ENCODE measurements around the gene FHAD1. TPM values are rescaled to one million over a fixed set of nuclear protein-coding genes. Genes with fewer than 3 reads are reported as not detected.

Gene FHAD1
- total RNA-seq, 6 donors from 2014 or later: 2.0 to 45.8 (median 12.5) TPM

GRCh38 chr1:15271196-15271595 is 24.2 kb downstream of the FHAD1 start:
- Histone ChIP-seq H3K36me3 (no peaks in the 10 kb centered on the region), H3K27ac (no peak overlapping the region), H3K4me3 (no peak overlapping the region), H3K4me1 (peaks cover 0 to 10% (median 7%) of the 10 kb centered on the region in 4 donors), H3K9me3 (no peaks in the 10 kb centered on the region), H3K27me3 (no peaks in the 10 kb centered on the region)
- 85 to 92% methylated on average over 7 of the region's 7 CpGs for WGBS, 2 donors
- ATAC-seq (ENCODE audit: low FRiP score in 2 of 2): no peak
- no peak for DNase-seq
- TF ChIP-seq POLR2A (IDR thresholded peaks at IDR 0.05) (no peak), EP300 (IDR thresholded peaks at IDR 0.05) (no peak)

- peak; percentile 91 to 93 for ATAC-seq (ENCODE audit: low FRiP score in 2 of 2)
- TF ChIP-seq POLR2A (IDR thresholded peaks at IDR 0.05) (no peak), CTCF (IDR thresholded peaks at IDR 0.05) (peak; percentile 72 to 88 (median 84))
- Histone ChIP-seq H3K27me3 (no peaks in the 10 kb centered on the region), H3K27ac (no peak overlapping the region), H3K4me1 (peaks cover 0 to 10% (median 7%) of the 10 kb centered on the region in 4 donors), H3K4me3 (no peak overlapping the region), H3K36me3 (no peaks in the 10 kb centered on the region), H3K9me3 (no peaks in the 10 kb centered on the region)
- peak in 1 of 2 donors; percentile 71 for DNase-seq
- WGBS, 2 donors: 37 to 52% methylated on average over 16 to 26 of the region's 26 CpGs
These were observed 25.2 kb downstream of the FHAD1 start for GRCh38 chr1:15272009-15272781.

DNA sequence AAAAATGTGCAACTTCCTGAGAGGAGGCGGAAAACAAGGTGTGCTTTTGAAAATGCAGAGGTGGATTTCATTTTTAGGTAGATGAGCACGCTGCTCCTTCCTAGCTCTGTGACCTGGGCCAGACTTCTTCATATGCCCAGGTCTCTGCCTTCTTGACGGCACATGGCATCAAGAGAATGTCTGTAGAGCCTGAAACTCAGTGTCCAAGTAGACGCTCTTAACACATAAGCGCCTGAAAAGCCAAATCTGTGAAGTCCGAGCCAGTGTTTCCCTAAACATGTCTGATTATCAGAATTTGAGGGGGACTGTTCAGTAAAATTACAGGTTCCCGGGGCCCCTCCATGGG is 25.7 kb downstream of the FHAD1 start:
- no peaks in the 10 kb centered on the region for H3K9me3 ChIP-seq
- 53 to 54% methylated on average over 7 of the region's 7 CpGs for WGBS, 2 donors
- no peak for DNase-seq
- ATAC-seq (ENCODE audit: low FRiP score in 2 of 2): no peak
- H3K4me1 ChIP-seq: peaks cover 0 to 10% (median 7%) of the 10 kb centered on the region in 4 donors
- TF ChIP-seq EP300 (IDR thresholded peaks at IDR 0.05): no peak
- TF ChIP-seq POLR2A (IDR thresholded peaks at IDR 0.05): no peak
- TF ChIP-seq POLR2AphosphoS5 (IDR thresholded peaks at IDR 0.05): no peak
- no peak for TF ChIP-seq CTCF (IDR thresholded peaks at IDR 0.05)
- no peak overlapping the region for H3K4me3 ChIP-seq
- H3K27me3 ChIP-seq: no peaks in the 10 kb centered on the region
- no peaks in the 10 kb centered on the region for H3K36me3 ChIP-seq
- no peak overlapping the region for H3K27ac ChIP-seq

DNA sequence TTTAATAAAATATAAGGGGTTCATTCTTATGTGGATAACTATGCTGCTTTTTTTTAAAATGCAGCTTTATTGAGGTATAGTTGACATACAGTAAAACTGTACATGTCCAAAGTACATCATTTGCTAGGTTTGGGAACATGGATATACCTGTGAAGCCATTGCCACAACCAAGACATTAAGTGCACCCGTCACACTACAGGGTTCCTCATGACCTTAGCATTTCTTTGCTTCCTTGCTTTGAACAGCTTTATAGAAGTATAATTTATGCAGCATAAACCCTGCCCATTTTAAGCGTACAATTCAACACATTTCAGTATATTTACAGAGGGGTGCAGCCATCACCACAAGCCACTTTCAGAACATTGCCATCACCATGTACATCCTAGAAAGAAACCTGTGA is 26.3 kb downstream of the FHAD1 start:
- TF ChIP-seq POLR2AphosphoS5 (IDR thresholded peaks at IDR 0.05) (no peak), EP300 (IDR thresholded peaks at IDR 0.05) (no peak), CTCF (IDR thresholded peaks at IDR 0.05) (no peak), POLR2A (IDR thresholded peaks at IDR 0.05) (no peak)
- ATAC-seq (ENCODE audit: low FRiP score in 2 of 2) (no peak), DNase-seq (no peak)
- Histone ChIP-seq H3K4me3 (no peak overlapping the region), H3K36me3 (no peaks in the 10 kb centered on the region), H3K27me3 (no peaks in the 10 kb centered on the region), H3K9me3 (no peaks in the 10 kb centered on the region), H3K27ac (no peak overlapping the region), H3K4me1 (peaks cover 0 to 10% (median 7%) of the 10 kb centered on the region in 4 donors)
- 85 to 87% methylated on average over 2 of the region's 2 CpGs for WGBS, 2 donors

- Histone ChIP-seq H3K27ac (no peak overlapping the region), H3K36me3 (no peaks in the 10 kb centered on the region), H3K4me1 (peaks cover 0 to 10% (median 7%) of the 10 kb centered on the region in 4 donors), H3K4me3 (no peak overlapping the region), H3K9me3 (no peaks in the 10 kb centered on the region), H3K27me3 (no peaks in the 10 kb centered on the region)
- TF ChIP-seq POLR2A (IDR thresholded peaks at IDR 0.05) (no peak), POLR2AphosphoS5 (IDR thresholded peaks at IDR 0.05) (no peak)
- DNase-seq: peak in 1 of 2 donors; percentile 52
- 79 to 82% methylated on average over 10 of the region's 10 CpGs for WGBS, 2 donors
- peak in 1 of 2 donors; percentile 75 for ATAC-seq (ENCODE audit: low FRiP score in 2 of 2)
These were observed 29.1 kb downstream of the FHAD1 start for GRCh38 chr1:15275921-15276683.

Data from upper lobe of left lung (tissue), 6 donors.